Breast epithelium (tissue), 3 donors: Measurements from ENCODE around the gene VAC14.

ENCODE experiments used
- POLR2AphosphoS5 ChIP-seq, 3 donors: sonication (generic); formaldehyde crosslinking; IDR thresholded peaks; one replicate each; pipeline ENCODE4 v1.6.1; 2017; ENCODE audit warnings: antibody characterized with exemption in 3 of 3
- TF ChIP-seq, protein P1 (sequence below), 3 donors: fragments of 450-650 bp; IDR thresholded peaks; one replicate each; pipeline ENCODE4 v1.5.1; 2016 to 2017; ENCODE audit warnings: antibody characterized with exemption in 3 of 3, mild to moderate bottlenecking in 3 of 3, moderate library complexity in 3 of 3

DNA sequence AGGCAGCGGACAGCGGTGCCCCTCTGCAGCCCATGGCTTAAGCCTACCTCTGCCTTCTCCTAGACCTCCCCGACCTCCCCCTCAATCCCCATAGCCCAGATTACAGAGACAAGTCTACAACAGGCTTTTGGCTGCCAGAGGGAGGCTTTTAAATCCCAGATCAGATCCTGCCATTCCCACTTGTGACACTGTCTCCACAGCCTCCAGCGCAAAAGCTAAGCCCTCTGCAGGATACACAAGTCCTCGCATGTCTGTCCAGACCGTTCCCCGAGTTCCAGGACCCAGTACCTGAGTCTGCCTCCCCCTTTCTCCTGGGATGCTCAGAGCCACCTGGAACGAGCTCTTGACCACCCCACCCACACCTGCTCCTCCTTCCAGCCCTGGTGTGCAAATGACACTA, 31.2 kb downstream of the VAC14 start:
- no peak for TF ChIP-seq POLR2AphosphoS5 (IDR thresholded peaks at IDR 0.05)
- TF ChIP-seq, protein P1, sequence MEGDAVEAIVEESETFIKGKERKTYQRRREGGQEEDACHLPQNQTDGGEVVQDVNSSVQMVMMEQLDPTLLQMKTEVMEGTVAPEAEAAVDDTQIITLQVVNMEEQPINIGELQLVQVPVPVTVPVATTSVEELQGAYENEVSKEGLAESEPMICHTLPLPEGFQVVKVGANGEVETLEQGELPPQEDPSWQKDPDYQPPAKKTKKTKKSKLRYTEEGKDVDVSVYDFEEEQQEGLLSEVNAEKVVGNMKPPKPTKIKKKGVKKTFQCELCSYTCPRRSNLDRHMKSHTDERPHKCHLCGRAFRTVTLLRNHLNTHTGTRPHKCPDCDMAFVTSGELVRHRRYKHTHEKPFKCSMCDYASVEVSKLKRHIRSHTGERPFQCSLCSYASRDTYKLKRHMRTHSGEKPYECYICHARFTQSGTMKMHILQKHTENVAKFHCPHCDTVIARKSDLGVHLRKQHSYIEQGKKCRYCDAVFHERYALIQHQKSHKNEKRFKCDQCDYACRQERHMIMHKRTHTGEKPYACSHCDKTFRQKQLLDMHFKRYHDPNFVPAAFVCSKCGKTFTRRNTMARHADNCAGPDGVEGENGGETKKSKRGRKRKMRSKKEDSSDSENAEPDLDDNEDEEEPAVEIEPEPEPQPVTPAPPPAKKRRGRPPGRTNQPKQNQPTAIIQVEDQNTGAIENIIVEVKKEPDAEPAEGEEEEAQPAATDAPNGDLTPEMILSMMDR (IDR thresholded peaks at IDR 0.05), result no peak
